Endometrial microvascular endothelial cells (primary cell): Measurements from ENCODE around the gene RNPS1. TPM values are rescaled to one million over a fixed set of nuclear protein-coding genes. Genes with fewer than 3 reads are reported as not detected.

Experiments used
- in situ Hi-C: cut with HindIII; loops from 2 replicates; pipeline ENCODE4 v1.10.0; 2017; ENCODE audit warnings: low sequenced_read_pairs, low pct_unique_long_range_greater_than_20kb; ENCODE audit errors: inconsistent ontology term
- total RNA-seq: library from RNA; depleted of rRNA; stranded (reverse); fragments of >200 nt; gene quantifications from one replicate; pipeline ENCODE4 v1.2.3, GENCODE V29; 2015; ENCODE audit errors: inconsistent ontology term

The RNPS1 gene
- total RNA-seq, 1 donor from 2014 or later, result 177 TPM

DNA sequence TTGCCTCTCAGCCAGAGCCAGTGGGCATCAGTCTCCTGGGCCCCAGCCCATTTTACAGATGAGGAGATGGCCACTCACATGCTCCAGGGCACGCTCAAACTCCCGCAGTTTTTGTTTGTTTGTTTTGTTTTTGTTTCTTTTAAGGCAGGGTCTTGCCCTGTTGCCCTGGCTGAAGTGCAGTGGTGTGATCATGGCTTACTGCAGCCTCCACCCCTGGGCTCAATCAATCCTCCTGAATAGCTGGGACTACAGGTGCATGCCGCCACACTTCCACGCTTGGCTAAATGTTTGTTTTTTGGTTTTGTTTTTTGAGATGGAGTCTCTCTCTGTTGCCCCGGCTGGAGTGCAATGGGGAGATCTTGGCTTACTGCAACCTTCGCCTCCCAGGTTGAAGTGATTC lies 41.0 kb downstream of the RNPS1 start:
- in situ Hi-C loops, result no loop called here

DNA sequence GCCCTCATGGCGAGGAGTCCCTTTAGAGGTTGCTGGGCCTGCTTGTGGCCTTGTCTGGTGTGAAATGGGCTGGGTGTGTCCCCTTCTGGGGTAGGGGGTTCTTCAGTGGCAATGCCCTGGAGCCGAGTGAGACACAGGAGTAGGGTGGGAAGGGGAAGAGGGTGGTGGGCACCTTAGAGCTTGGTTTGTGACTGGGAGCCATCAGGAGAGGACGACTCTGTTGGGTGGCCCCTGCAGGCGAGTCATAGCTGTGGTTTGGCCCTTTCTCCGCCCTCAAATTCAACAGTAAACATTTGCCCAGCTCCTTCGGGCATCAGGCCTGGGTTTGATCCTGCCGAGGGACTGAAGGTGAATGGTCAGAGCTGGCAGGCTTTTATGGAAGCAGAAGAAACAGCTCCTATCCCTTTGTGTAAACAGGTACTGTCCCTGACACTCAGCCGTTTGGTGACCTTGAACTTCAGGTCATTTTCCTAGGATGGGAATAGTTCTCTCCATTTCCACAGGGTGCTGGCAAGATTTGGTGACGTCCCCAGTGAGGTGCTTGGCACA lies 41.6 kb downstream of the RNPS1 start:
- in situ Hi-C loops, result no loop called here

DNA sequence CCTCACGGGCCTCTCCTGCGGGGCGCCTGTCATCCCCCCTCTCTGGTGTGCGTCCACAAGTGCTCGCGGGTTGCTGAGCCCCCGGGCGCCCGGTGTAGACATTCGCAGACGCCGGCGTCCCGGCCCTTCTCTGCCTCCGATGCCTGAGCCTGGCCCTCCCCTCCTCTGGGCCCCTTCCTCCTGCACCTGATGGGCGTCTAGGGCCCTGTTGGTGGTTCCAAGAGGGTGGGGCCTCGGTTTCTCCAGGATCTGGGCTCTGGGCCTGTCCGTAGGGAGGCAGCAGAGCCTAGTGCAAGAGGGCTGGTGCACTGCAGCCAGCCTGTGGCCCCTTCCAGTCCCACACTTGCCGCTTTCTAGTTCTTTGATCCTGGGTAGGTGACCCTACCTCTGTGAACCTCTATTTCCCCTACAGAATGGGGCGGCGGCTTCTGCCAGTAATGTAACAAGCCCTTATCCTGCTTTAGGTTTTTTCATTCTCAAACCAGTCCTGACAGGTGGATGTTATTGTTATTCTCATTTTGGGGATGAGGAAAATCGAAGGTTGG lies 43.9 kb downstream of the RNPS1 start:
- in situ Hi-C loops, result no loop called here

DNA sequence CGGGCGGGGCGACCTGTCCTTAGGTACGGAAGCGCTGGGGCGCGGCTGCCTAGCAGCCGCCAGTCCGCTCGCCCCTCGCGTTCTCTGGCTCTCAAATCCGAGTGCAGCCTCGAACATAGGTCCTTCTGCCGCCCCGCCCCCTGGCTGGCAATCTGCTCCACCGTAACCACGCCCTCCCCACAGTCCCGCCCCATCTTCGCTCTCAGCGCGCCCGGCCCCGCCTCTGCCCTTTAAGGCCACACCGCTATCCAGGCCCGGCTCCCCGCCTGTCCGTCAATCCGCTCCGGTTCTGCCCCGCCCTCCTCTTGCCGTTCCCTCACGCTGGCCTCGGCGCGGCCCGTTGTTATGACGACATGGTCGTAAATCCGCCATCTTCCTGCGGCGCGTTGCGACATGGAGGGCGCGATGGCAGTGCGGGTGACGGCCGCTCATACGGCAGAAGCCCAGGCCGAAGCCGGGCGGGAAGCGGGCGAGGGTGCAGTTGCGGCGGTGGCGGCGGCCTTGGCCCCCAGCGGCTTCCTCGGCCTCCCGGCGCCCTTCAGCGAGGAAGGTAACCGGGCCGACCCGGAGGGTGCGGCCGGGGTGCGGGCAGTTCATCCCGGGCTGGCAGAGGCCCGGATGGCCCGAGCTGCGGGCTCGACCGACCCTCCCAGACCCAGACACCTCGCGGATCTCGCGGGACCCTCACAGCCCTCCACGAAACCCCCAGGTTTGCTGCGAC lies 44.5 kb downstream of the RNPS1 start, which contains the start of gene E4F1:
Gene E4F1, plus strand, starts transcription at position 371 of the 721 bp plus-strand sequence. Its CDS starts 23 bp downstream, at position 394.
- in situ Hi-C loops, result no loop called here

DNA sequence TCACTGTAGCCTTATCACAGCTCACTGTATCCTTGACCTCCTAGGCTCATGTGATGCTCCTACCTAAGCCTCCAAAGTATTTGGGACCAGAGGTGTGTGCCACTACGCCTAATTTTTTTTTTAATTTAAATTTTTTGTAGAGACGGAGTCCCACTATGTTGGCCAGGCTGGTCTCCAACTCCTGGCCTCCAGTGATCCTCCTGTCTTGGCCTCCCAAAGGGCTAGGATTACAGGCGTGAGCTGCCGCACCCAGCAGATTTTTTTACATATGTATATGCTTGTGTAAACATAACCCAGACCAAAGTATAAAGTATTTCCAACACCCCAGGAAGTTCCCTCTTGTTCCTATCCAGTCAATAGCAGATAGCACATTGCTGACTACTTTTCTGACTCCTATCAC lies 51.6 kb downstream of the RNPS1 start:
- in situ Hi-C loops, result no loop called here

DNA sequence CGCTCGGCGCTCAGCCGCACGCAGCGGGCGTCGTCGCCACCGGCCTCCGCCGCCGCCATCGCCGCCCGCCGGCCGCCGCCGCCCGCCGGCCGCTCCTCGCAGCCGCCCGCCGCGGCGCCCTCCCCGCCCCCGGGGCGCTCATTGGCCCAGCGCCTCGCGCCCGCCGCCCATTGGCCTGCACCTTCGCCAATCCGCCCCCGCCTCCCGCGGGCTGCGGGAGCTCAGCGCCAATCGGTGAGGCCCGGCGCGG lies 53.3 kb downstream of the RNPS1 start, which contains the start of gene PGP:
Gene PGP, minus strand, starts transcription at position 122 of the 250 bp plus-strand sequence. Its CDS starts 63 bp downstream, at position 59.
- in situ Hi-C loops, result no loop called here

DNA sequence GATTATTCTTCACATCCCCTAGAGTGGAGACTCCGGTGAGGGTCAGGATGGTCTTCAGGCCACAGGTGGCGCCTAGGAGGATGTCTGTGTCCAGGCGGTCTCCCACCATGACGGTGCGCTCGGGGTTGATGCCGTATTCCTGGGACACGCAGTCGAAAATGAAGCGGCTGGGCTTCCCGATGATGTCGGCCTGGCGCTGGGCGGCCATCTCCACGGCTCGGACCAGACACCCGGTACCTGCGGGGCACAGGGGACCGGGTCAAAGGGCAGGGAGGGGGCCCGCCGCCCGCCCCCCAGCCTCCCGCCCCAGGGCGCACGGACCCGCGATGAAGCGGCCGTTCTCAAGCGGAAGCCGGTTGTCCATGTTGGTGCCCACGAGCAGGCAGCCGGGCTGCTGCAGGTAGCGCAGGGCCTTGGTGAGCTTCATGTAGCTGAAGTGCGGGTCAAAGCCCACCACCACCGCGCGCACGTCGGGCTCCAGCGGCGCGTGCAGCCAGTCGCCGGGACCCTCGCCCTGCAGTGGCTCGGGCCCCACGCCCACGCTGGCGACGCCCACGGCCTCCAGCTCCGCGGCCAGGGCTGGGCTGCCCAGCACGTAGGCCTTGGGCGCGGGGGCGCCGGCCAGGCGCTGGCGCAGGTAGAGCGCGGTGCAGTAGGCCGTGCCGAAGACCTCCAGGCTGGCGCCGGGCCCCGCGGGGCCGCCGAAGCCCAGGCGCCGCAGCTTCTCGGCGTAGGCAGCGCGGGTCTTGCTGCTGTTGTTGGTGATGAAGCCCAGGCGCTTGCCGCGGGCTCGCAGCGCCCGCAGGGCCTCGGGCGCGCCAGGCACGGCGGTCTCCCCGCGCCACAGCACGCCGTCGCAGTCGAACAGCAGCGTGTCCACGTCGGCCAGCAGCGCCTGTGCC lies 53.9 kb downstream of the RNPS1 start:
- in situ Hi-C loops, result no loop called here

DNA sequence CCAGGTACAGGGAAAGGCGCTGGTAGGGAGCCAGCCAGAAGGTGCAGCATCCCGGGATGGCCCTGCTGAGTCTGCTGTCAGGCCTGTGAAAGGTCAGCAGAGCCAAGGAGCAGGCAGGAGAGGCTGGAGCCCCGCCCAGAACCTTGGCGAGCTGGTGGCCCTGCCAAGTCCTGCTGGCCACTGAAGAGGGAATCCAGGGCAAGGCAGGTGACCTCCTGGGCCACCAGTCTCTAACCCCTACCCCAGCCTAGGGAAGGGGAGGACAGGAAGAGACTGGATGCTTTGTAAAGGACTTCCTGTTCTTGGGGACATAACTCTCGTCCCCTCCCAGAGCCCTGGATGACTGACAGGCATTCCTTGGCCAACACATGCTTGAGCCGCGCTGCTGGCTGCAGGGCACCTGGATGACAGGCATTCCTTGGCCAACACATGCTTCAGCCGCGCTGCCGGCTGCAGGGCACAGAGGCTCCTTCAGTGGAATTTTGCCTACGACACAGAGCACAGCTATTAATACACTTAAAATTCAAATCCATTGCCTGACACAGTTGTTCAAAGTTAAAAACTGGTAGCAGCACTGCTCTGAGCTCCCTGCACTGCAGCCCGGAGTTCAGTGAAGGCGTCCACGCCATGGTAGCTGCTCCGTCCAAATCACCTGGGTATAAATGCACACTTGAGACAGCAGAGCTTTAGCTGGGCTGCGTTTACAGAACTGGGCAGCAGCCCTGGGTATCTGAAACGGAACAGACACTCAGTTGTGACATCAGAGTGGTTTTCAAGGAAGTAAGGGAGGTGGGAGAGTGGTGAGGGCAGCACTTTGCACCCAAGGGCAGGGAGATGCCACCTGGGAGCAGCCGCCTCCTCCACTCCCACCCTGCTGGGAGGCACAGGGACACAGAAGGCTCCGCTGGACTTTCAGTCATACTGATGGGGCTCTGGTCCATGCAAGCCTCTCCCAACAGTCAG lies 55.3 kb downstream of the RNPS1 start:
- in situ Hi-C loops, result no loop called here

DNA sequence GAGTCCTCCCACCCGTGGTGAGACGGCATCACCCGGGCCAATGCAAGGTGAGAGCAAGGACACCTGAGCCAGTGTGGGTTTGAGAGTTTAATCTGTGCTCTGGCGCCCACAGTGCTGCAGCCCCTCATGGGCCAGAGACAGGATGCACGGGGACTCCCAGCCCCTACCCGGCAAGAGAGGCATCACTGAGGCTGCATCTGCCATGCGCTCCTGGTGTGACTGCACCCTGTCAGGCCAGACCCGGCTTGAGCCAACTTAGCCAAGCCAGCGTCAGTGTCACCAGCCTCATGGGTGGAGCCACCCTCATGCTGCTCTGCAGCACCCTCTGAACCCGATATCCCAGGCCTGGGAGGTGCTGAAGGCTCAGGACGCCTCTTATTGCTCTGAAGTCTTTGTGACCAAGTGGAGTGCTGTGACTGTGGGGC lies 56.0 kb downstream of the RNPS1 start:
- in situ Hi-C loops, result no loop called here

DNA sequence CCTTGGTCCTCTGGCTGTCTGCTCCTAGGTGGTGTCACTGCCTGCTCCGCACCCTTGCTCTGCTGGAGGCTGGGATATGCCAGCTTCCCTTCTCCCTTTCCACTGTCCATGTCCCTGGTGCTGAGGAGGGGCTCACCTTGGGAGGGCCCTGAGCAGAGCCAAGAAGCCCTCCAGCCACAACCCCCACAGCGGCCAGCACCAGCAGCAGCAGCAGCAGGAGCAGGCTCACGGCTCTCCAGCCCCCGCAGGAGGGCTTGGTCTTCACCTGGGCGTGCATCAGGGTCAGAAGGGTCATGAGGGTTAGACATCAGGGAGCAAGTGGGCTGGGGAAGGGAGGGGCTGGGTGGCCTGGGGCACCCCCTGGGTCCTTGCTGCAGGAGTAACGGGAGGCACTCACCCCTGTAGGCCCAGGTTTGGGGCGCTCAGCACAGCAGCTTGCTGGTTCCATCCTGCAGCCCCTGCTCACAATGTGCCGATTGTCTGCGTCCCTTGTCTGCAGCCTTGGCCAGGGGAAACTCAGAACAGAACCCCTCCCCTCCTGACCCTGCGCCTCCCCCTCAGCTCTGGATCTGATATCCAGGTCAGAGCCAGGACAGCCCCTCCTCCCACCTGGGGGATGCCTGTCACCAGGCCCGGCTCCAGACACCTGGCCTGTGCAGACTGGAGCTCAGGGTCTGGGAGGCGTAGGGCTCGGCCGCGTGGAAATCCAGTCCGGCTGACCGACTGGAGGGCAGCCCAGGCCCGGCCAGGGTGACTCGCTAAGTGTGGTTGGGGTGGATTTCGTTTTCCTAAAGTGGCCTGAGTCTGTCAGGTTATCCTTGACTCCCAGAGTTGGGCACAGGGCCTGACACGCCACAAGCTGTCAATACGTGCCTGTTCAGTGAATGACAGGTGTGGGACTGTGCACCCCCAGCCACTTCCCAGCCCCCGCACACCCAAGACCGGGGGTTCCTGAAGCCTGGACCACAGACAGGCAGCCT lies 57.2 kb downstream of the RNPS1 start, which contains the start of gene BRICD5:
Gene BRICD5, minus strand, starts transcription at position 478 of the 980 bp plus-strand sequence. Its CDS starts 30 bp downstream, at position 448.
- in situ Hi-C loops, result no loop called here

DNA sequence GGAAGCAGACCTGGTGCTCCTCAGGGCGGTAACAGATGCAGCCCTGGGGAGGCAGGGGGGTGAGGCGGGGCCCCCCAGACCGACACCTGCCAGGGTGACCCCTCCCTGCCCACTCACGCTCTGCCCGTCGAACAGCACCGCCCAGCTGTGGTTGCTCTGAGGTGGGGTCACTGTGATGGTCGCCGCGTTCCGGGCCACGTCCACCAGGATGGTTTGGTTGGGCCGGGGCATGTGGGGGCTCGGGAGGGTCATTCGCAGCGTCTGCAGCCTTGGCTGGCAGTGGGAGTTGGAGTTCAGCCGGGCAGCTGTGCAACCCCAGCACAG lies 58.0 kb downstream of the RNPS1 start:
- in situ Hi-C loops, result no loop called here

DNA sequence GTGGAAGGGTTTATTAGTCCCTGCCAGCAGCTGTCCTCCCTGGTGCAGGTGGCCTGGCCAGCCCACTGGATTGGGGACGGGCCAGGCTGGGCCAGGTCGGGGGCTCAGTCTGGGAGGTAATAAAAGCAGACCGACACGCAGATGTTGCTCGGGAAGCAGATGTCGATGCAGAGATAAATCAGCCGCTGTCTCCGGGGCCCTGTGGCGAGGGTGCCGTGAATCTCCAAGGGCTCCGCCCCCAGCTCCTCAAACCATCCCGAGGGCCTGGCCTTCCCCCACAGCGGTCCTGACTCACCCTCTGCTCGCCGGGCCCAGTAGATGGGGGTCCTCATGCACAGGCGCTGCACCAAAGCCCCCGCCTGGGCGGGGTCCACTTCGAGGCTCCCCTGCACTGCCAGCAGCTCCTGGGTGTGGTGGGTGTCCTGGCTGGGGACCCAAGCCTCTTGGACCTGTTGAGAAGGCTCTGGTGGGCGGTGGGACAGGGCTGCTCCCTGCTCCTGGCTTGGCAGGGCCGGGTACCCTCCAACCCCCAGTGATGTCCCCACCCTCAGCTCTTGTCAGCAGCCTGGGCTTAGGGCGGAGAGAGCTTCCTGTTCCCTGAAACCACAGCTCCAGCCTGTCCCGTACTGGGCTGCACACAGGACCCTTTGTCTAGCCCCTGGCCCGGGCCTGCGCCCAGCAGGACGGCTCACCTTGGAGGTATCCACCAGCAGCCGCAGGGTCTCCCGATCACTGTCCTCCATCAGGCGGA lies 58.5 kb downstream of the RNPS1 start:
- in situ Hi-C loops, result no loop called here

DNA sequence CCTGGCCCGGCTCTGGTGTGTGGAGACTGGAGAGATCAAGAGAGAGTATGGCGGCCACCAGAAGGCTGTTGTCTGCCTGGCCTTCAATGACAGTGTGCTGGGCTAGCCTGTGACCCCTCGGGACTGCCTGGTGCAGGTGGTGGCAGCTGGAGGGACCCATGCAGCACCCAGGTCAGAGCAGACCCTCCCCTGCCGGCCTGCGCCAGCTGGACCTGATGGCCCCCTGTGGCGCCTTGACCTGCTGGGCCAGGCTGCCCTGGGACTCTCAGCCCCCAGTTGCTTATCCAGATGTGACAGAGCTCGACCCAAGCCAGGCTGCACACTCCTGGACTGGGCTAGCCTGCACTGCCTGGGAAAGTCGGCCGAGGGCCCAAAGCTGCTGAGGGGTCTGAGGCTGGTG lies 59.2 kb downstream of the RNPS1 start:
- in situ Hi-C loops, result no loop called here

DNA sequence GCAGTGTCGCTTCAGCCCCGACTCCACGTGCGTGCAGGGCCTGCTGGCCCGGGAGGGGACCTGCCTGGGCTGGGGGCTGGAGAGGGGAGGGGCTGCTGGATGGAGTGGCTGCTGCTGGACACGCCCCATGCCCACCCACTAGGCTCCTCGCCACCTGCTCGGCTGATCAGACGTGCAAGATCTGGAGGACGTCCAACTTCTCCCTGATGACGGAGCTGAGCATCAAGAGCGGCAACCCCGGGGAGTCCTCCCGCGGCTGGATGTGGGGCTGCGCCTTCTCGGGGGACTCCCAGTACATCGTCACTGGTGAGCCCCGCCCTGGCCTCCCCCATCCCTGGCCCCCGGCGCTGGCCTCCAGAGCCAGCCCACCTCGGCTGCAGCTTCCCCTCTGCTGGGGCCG lies 59.6 kb downstream of the RNPS1 start:
- in situ Hi-C loops, result no loop called here

DNA sequence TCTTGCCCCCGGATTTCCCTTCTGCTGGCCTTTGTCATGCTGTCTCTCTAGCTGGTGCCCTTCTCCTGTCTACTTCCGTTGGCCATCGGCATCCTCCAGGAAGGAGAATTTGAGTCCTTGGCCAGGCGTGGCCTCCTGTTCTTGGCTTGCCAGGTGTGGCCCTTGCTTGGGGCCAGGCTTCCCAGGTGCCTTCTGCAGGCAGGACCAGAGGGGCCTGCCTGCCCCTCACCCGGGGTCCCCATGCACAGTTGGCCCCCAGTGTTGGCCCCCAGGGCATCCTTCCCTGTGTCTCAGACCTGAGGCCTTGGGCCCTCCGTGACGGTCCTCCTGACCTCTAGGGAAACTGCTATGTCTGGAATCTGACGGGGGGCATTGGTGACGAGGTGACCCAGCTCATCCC lies 60.1 kb downstream of the RNPS1 start:
- in situ Hi-C loops, result no loop called here

DNA sequence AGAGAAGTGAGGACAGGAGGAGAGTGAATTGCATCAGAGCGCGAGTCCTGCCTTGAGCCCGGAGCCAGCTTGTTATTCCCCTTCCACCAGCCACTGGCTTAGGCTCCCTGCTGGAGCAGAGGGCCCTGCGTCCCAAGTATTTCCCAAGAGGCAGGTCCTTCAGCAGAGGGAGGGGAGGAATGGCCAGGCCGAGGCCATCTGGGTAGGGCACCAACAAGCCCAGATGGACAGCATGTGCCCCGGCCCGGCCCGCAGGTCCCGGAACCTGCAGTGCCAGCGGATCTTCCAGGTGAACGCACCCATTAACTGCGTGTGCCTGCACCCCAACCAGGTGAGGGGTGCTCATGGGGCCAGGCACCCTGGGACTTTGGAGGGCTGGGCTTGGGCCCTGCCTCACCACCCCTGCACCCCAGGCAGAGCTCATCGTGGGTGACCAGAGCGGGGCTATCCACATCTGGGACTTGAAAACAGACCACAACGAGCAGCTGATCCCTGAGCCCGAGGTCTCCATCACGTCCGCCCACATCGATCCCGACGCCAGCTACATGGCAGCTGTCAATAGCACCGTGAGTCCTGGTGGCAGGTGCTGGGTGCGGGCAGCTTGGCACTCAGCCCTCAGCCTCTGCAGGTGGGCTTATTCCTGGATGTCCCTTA lies 61.0 kb downstream of the RNPS1 start:
- in situ Hi-C loops, result no loop called here
